CD14-positive monocyte (primary cell): ENCODE results near the gene LEMD3. TPM values are rescaled to one million over a fixed set of nuclear protein-coding genes. Genes with fewer than 3 reads are reported as not detected.
"Not testable (repeated sequence)": the region's sequence is repeated elsewhere in the genome, so short reads cannot be mapped to it uniquely, and the experiment has no call there.

ENCODE experiments used
- DNase-seq, 3 donors: peaks; one replicate each; pipeline ENCODE4 v3.0.0-alpha.2; 2011 to 2022
- H2AFZ ChIP-seq: 2 replicates; pipeline ENCODE4 v1.6.0; 2012; ENCODE audit warnings: mild to moderate bottlenecking, low read depth, low read length, inconsistent platforms; ENCODE audit not compliant: insufficient read depth, poor library complexity, severe bottlenecking
- H3K27ac ChIP-seq, 2 donors: 1 replicate in 1 of 2; 2 replicates in 1 of 2; pipeline ENCODE4 v1.5.1; 2012 to 2013; ENCODE audit warnings: low read length in 2 of 2, control low read depth in 1 of 2, inconsistent platforms in 1 of 2, low read depth in 1 of 2, mild to moderate bottlenecking in 1 of 2
- H3K27me3 ChIP-seq, 2 donors: one replicate each; pipeline versions ENCODE4 v1.6.0 to v1.6.1; 2011 to 2013; ENCODE audit warnings: low read length in 2 of 2; ENCODE audit not compliant: control insufficient read depth in 2 of 2, insufficient read depth in 2 of 2
- H3K36me3 ChIP-seq, 2 donors: replicated peaks in 1 of 2; 1 replicate in 1 of 2; 2 replicates in 1 of 2; pipeline versions ENCODE4 v1.5.1 to v1.6.1; 2012 to 2013; ENCODE audit warnings: low read length in 2 of 2, control low read depth in 1 of 2, inconsistent platforms in 1 of 2, mild to moderate bottlenecking in 1 of 2; ENCODE audit not compliant: insufficient read depth in 2 of 2, control insufficient read depth in 1 of 2
- H3K4me1 ChIP-seq, 2 donors: 1 replicate in 1 of 2; 2 replicates in 1 of 2; pipeline versions ENCODE4 v1.5.1 to v1.6.1; 2012 to 2013; ENCODE audit warnings: low read length in 2 of 2, control low read depth in 1 of 2, inconsistent platforms in 1 of 2, mild to moderate bottlenecking in 1 of 2, moderate library complexity in 1 of 2; ENCODE audit not compliant: insufficient read depth in 2 of 2, control insufficient read depth in 1 of 2
- H3K4me2 ChIP-seq: replicated peaks from 2 replicates; pipeline ENCODE3; 2012; ENCODE audit warnings: low read length, moderate library complexity, mild to moderate bottlenecking; ENCODE audit not compliant: poor library complexity, severe bottlenecking; ENCODE audit errors: extremely low read depth
- H3K4me3 ChIP-seq, 3 experiments: fragments of 200-600 bp in 1 of 3; sonication (generic) in 1 of 3; replicated peaks in 1 of 3; 1 replicate in 2 of 3; 2 replicates in 1 of 3; pipeline ENCODE4 v1.5.1; 2011 to 2013; ENCODE audit warnings: low read length in 3 of 3, mild to moderate bottlenecking in 3 of 3, control low read depth in 2 of 3, low read depth in 2 of 3, inconsistent platforms in 1 of 3, moderate library complexity in 1 of 3
- H3K79me2 ChIP-seq: 2 replicates; pipeline ENCODE4 v1.6.0; 2012; ENCODE audit warnings: mild to moderate bottlenecking, control low read depth, inconsistent platforms, low read length, moderate library complexity; ENCODE audit not compliant: insufficient read depth
- H3K9ac ChIP-seq: 2 replicates; pipeline ENCODE4 v1.6.0; 2017; ENCODE audit warnings: low read length, mild to moderate bottlenecking; ENCODE audit not compliant: insufficient read depth, poor library complexity, severe bottlenecking
- H3K9me3 ChIP-seq, 2 donors: replicated peaks in 1 of 2; 1 replicate in 1 of 2; 2 replicates in 1 of 2; pipeline versions ENCODE4 v1.5.1 to v1.6.1; 2012 to 2013; ENCODE audit warnings: low read length in 2 of 2, control low read depth in 1 of 2; ENCODE audit not compliant: control insufficient read depth in 1 of 2, insufficient read depth in 1 of 2
- H4K20me1 ChIP-seq: 2 replicates; pipeline ENCODE4 v1.6.0; 2012; ENCODE audit warnings: mild to moderate bottlenecking, low read length, control low read depth, moderate library complexity; ENCODE audit not compliant: insufficient read depth
- H3K27ac Mint-ChIP-seq, 7 donors: one replicate each; pipeline ENCODE4 v1.8.0; 2020; ENCODE audit warnings: mild to moderate bottlenecking in 7 of 7, mixed read lengths in 7 of 7, moderate library complexity in 6 of 7, inconsistent platforms in 2 of 7
- H3K27me3 Mint-ChIP-seq, 3 donors: one replicate each; pipeline ENCODE4 v1.8.0; 2021 to 2022; ENCODE audit warnings: low read depth in 3 of 3, mild to moderate bottlenecking in 3 of 3, mixed read lengths in 3 of 3, moderate library complexity in 3 of 3, inconsistent platforms in 1 of 3
- H3K36me3 Mint-ChIP-seq, 2 donors: one replicate each; pipeline ENCODE4 v1.8.0; 2020; ENCODE audit warnings: mixed read lengths in 2 of 2, inconsistent platforms in 1 of 2, mild to moderate bottlenecking in 1 of 2
- H3K4me1 Mint-ChIP-seq: one replicate; pipeline ENCODE4 v1.8.0; 2020; ENCODE audit warnings: mild to moderate bottlenecking, mixed read lengths
- H3K4me3 Mint-ChIP-seq, 2 donors: one replicate each; pipeline ENCODE4 v1.8.0; 2020; ENCODE audit warnings: mild to moderate bottlenecking in 2 of 2, mixed read lengths in 2 of 2, moderate library complexity in 1 of 2
- H3K9me3 Mint-ChIP-seq, 7 donors: one replicate each; pipeline ENCODE4 v1.8.0; 2020 to 2022; ENCODE audit warnings: mixed read lengths in 7 of 7, mild to moderate bottlenecking in 6 of 7, moderate library complexity in 6 of 7, inconsistent platforms in 2 of 7
- CTCF ChIP-seq: fragments of 200-600 bp; IDR thresholded peaks from one replicate; pipeline ENCODE4 v1.8.0; 2022; ENCODE audit warnings: antibody characterized with exemption, mild to moderate bottlenecking
- WGBS: methylation state at CpG from one replicate; pipeline ENCODE4 v1.1.5; 2013; ENCODE audit warnings: missing lambda C conversion rate; ENCODE audit not compliant: insufficient coverage; 5-methylcytosine and 5-hydroxymethylcytosine counted together
- intact Hi-C, 2 donors: fragments of 100-400 bp; cut with micrococcal nuclease; formaldehyde crosslinking; loops; one replicate each; pipeline versions ENCODE4 v1.15.0 to v1.15.1; 2023
- polyA plus RNA-seq, 3 donors: library from polyadenylated mRNA; depleted of rRNA in 1 of 3; unstranded in 2 of 3; stranded (reverse) in 1 of 3; fragments of 300-500 nt in 2 of 3; fragments of >200 nt in 1 of 3; fragmentation: Illumina TruSeq in 2 of 3; gene quantifications; 1 replicate in 2 of 3; 2 replicates in 1 of 3; pipeline ENCODE4 v1.2.3, GENCODE V29; 2012 to 2021

LEMD3 gene
- polyA plus RNA-seq, 3 donors = 11.3 to 12.3 (median 11.7) TPM

GRCh38 chr12:65280306-65280705 lies 110.9 kb downstream of the LEMD3 start:
- Mint-ChIP-seq H3K4me3 (peak overlapping the region; percentile 13 to 27), H3K27ac (no peak overlapping the region), H3K36me3 (no peaks in the 10 kb centered on the region), H3K4me1 (peaks cover 43% of the 10 kb centered on the region), H3K27me3 (peaks cover 4 to 11% (median 8%) of the 10 kb centered on the region in 3 donors), H3K9me3 (peaks cover 0 to 4% (median 0%) of the 10 kb centered on the region in 7 donors)
- Histone ChIP-seq H3K79me2 (peaks cover 55% of the 10 kb centered on the region), H3K4me1 (peaks cover 11 to 37% of the 10 kb centered on the region in 2 donors), H3K9me3 (no peaks in the 10 kb centered on the region), H2AFZ (no peak overlapping the region), H3K36me3 (no peaks in the 10 kb centered on the region), H3K4me3 (peak overlapping the region in 1 of 3 experiments; percentile 89), H3K27me3 (no peaks in the 10 kb centered on the region), H3K4me2 (peak overlapping the region; percentile 99), H3K9ac (no peak overlapping the region), H4K20me1 (no peaks in the 10 kb centered on the region), H3K27ac (no peak overlapping the region)
- DNase-seq = no peak
- no CpG with 5 or more reads among the region's 3 CpGs for WGBS
- intact Hi-C loops = no loop called here
- no peak for TF ChIP-seq CTCF

- DNase-seq = no peak
- Histone ChIP-seq H3K4me3 (no peak overlapping the region), H3K4me1 (peaks cover 13 to 40% of the 10 kb centered on the region in 2 donors), H3K9me3 (no peaks in the 10 kb centered on the region), H4K20me1 (no peaks in the 10 kb centered on the region), H3K36me3 (no peaks in the 10 kb centered on the region), H3K27ac (no peak overlapping the region), H3K79me2 (peaks cover 72% of the 10 kb centered on the region), H3K4me2 (no peak overlapping the region), H3K9ac (no peak overlapping the region), H2AFZ (peak overlapping the region; percentile 46), H3K27me3 (no peaks in the 10 kb centered on the region)
- Mint-ChIP-seq H3K9me3 (peaks cover 0 to 3% (median 0%) of the 10 kb centered on the region in 7 donors), H3K4me1 (peaks cover 45% of the 10 kb centered on the region), H3K27me3 (peaks cover 4 to 9% (median 4%) of the 10 kb centered on the region in 3 donors), H3K36me3 (no peaks in the 10 kb centered on the region), H3K4me3 (no peak overlapping the region), H3K27ac (no peak overlapping the region)
- no CpG with 5 or more reads among the region's 1 CpG for WGBS
- no peak for TF ChIP-seq CTCF
- intact Hi-C loops = no loop called here
These were observed 113.5 kb downstream of the LEMD3 start for GRCh38 chr12:65282840-65283239.

GRCh38 chr12:65285532-65285931 lies 116.1 kb downstream of the LEMD3 start:
- H3K9me3 Mint-ChIP-seq, H3K36me3 ChIP-seq, H3K27me3 ChIP-seq, H3K27ac ChIP-seq, H2AFZ ChIP-seq, H3K9me3 ChIP-seq, DNase-seq, H3K4me3 Mint-ChIP-seq, H3K36me3 Mint-ChIP-seq, H3K4me3 ChIP-seq, H3K9ac ChIP-seq, H4K20me1 ChIP-seq, H3K4me2 ChIP-seq, intact Hi-C loops, H3K27ac Mint-ChIP-seq, H3K27me3 Mint-ChIP-seq: not testable (repeated sequence)
- Histone ChIP-seq H3K4me1 (peaks cover 5 to 22% of the 10 kb centered on the region in 2 donors), H3K79me2 (peaks cover 70% of the 10 kb centered on the region)
- peaks cover 29% of the 10 kb centered on the region for H3K4me1 Mint-ChIP-seq
- WGBS = no CpG with 5 or more reads among the region's 7 CpGs
